MCF 10A (cell line): ENCODE data around the gene RHOBTB3. TPM values are rescaled to one million over a fixed set of nuclear protein-coding genes. Genes with fewer than 3 reads are reported as not detected.

Experiments used
- BruUV-seq: library from RNA; stranded (reverse); fragments of 400-500 nt; replicated peaks from 2 replicates; lab custom pipeline; 2021; lab: Mats Ljungman, UMichigan
- CTCF ChIA-PET: fragments of 300-600 bp; sonication (Branson Sonifier 250); formaldehyde crosslinking; extraction: SDS; loops from one replicate; lab custom pipeline; 2021; ENCODE audit warnings: antibody characterized with exemption, inconsistent platforms; lab: Yijun Ruan, JAX
- POLR2A ChIA-PET: fragments of 300-600, 350-650 bp; sonication (Branson Sonifier 250); formaldehyde crosslinking; extraction: SDS; loops from one replicate; lab custom pipeline; 2020; ENCODE audit warnings: antibody characterized with exemption, inconsistent platforms; lab: Yijun Ruan, JAX
- DNase-seq: peaks from one replicate; pipeline ENCODE4 v3.0.0-alpha.2; 2018; ENCODE audit not compliant: unreplicated experiment
- H3K27ac Mint-ChIP-seq: one replicate; pipeline ENCODE4 v1.8.0; 2022; ENCODE audit warnings: mild to moderate bottlenecking, low read depth, mixed read lengths; ENCODE audit not compliant: unreplicated experiment
- H3K27me3 Mint-ChIP-seq: one replicate; pipeline ENCODE4 v1.8.0; 2022; ENCODE audit warnings: mixed read lengths; ENCODE audit not compliant: insufficient read depth, unreplicated experiment
- H3K36me3 Mint-ChIP-seq: one replicate; pipeline ENCODE4 v1.8.0; 2022; ENCODE audit warnings: mild to moderate bottlenecking, moderate library complexity, mixed read lengths; ENCODE audit not compliant: insufficient read depth, unreplicated experiment
- H3K4me1 Mint-ChIP-seq: one replicate; pipeline ENCODE4 v1.8.0; 2022; ENCODE audit warnings: mixed read lengths; ENCODE audit not compliant: insufficient read depth, unreplicated experiment
- H3K4me3 Mint-ChIP-seq: one replicate; pipeline ENCODE4 v1.8.0; 2022; ENCODE audit warnings: mild to moderate bottlenecking, moderate library complexity, mixed read lengths; ENCODE audit not compliant: unreplicated experiment
- H3K9me3 Mint-ChIP-seq: one replicate; pipeline ENCODE4 v1.8.0; 2022; ENCODE audit warnings: mixed read lengths; ENCODE audit not compliant: unreplicated experiment
- CTCF ChIP-seq: fragments of 200-600 bp; IDR thresholded peaks from one replicate; pipeline ENCODE4 v1.8.0; 2022; ENCODE audit warnings: antibody characterized with exemption, mild to moderate bottlenecking; ENCODE audit not compliant: unreplicated experiment
- intact Hi-C: fragments of 100-400 bp; cut with micrococcal nuclease; formaldehyde crosslinking; loops from 2 replicates; pipeline ENCODE4 v1.14.1; 2022
- total RNA-seq: library from RNA; stranded (reverse); gene quantifications from 2 replicates; pipeline ENCODE4 v1.2.3, GENCODE V29; 2022

RHOBTB3 gene
- total RNA-seq, 1 experiment from 2014 or later = 3.4 TPM

- peak overlapping the region; percentile 45 for H3K4me3 Mint-ChIP-seq
- H3K36me3 Mint-ChIP-seq = peaks cover 7% of the 10 kb centered on the region
- ChIA-PET CTCF (interaction anchor here (0.7 to 16.0 kb wide), 8 partner anchors 20 to 758 kb away, joined by 3 to 336 read pairs (median 8); partner anchors contain the start of gene RFESD), POLR2A (interaction anchor here (0.7 to 6.6 kb wide), 7 partner anchors 18 to 201 kb away, joined by 3 to 55 read pairs (median 4); partner anchors contain the start of genes GLRX and RFESD)
- intact Hi-C loops = no loop called here
- BruUV-seq = no TSS peak
- peak overlapping the region; percentile 74 for H3K27ac Mint-ChIP-seq
- no peaks in the 10 kb centered on the region for H3K9me3 Mint-ChIP-seq
- no peaks in the 10 kb centered on the region for H3K27me3 Mint-ChIP-seq
- peak; percentile 86 for DNase-seq
- no peak for TF ChIP-seq CTCF
- peaks cover 40% of the 10 kb centered on the region for H3K4me1 Mint-ChIP-seq
These were observed 112.6 kb downstream of the RHOBTB3 start for GRCh38 chr5:95843733-95844223.

GRCh38 chr5:95845391-95845790 is 114.3 kb downstream of the RHOBTB3 start:
- Mint-ChIP-seq H3K27ac (peak overlapping the region; percentile 59), H3K27me3 (no peaks in the 10 kb centered on the region), H3K36me3 (peaks cover 7% of the 10 kb centered on the region), H3K4me1 (peaks cover 40% of the 10 kb centered on the region), H3K9me3 (no peaks in the 10 kb centered on the region), H3K4me3 (no peak overlapping the region)
- no peak for DNase-seq
- BruUV-seq = no TSS peak
- ChIA-PET POLR2A (interaction anchor here (6.6 kb wide), 1 partner anchor 22 kb away, joined by 55 read pairs; the partner anchor contains the start of gene GLRX), CTCF (interaction anchor here (0.6 to 16.0 kb wide), 13 partner anchors 8 to 499 kb away, joined by 3 to 336 read pairs (median 8); partner anchors contain the start of gene RFESD)
- intact Hi-C loops = loop anchor here (5.0 kb wide), 1 partner anchor 563 kb away; no protein-coding TSS in a partner anchor
- no peak for TF ChIP-seq CTCF

Other genes starting within 250 kb of the RHOBTB3 start
- gene SKIC3, start 176.4 kb upstream of the RHOBTB3 start, total RNA-seq = 97.2 and 105 TPM in 2 replicates
- 3.6 and 5.4 TPM in 2 replicates for gene ARSK, start 176.2 kb upstream of the RHOBTB3 start, total RNA-seq
- gene GPR150, start 111.2 kb upstream of the RHOBTB3 start, total RNA-seq = not detected in 2 replicates
- gene RFESD, start 84.6 kb upstream of the RHOBTB3 start, total RNA-seq = 4.2 and 5.9 TPM in 2 replicates
- gene SPATA9, start 48.3 kb upstream of the RHOBTB3 start, total RNA-seq = not detected in 2 replicates
- gene GLRX, start 91.4 kb downstream of the RHOBTB3 start, total RNA-seq = 41.4 and 59.2 TPM in 2 replicates
- gene ELL2, start 230.5 kb downstream of the RHOBTB3 start, total RNA-seq = 144 and 147 TPM in 2 replicates